Kidney (tissue), 14 donors: ENCODE results near the gene PARP12. TPM values are rescaled to one million over a fixed set of nuclear protein-coding genes. Genes with fewer than 3 reads are reported as not detected.

Source experiments
- DNase-seq, 5 donors: peaks; one replicate each; pipeline ENCODE4 v3.0.0-alpha.2; 2013 to 2020
- FAIRE-seq: peaks from 2 replicates; lab custom pipeline; 2012; peaks lifted over from hg19 to GRCh38; lab: Jason Lieb, UNC
- H3K27ac ChIP-seq, 2 donors: one replicate each; pipeline ENCODE4 v1.7.0; 2013; ENCODE audit warnings: low read depth in 2 of 2, low read length in 2 of 2, inconsistent platforms in 1 of 2
- H3K27me3 ChIP-seq: one replicate; pipeline ENCODE4 v1.7.1; 2013; ENCODE audit warnings: low read length, inconsistent platforms; ENCODE audit not compliant: control insufficient read depth, insufficient read depth
- H3K36me3 ChIP-seq, 3 donors: one replicate each; pipeline versions ENCODE4 v1.7.0 to v1.7.1; 2013; ENCODE audit warnings: low read length in 3 of 3, control low read depth in 1 of 3, inconsistent platforms in 1 of 3; ENCODE audit not compliant: insufficient read depth in 3 of 3, control insufficient read depth in 2 of 3
- H3K4me1 ChIP-seq, 3 donors: one replicate each; pipeline versions ENCODE4 v1.7.0 to v1.7.1; 2013; ENCODE audit warnings: low read length in 3 of 3, inconsistent platforms in 1 of 3, low read depth in 1 of 3; ENCODE audit not compliant: control insufficient read depth in 2 of 3, insufficient read depth in 2 of 3
- H3K4me3 ChIP-seq, 3 donors: one replicate each; pipeline versions ENCODE4 v1.7.0 to v1.8.1; 2013; ENCODE audit warnings: low read length in 3 of 3, control low read depth in 1 of 3, inconsistent platforms in 1 of 3
- H3K9ac ChIP-seq, 3 donors: one replicate each; pipeline versions ENCODE4 v1.7.0 to v1.7.1; 2013; ENCODE audit warnings: low read length in 3 of 3, control low read depth in 1 of 3, inconsistent platforms in 1 of 3
- H3K9me3 ChIP-seq, 3 donors: one replicate each; pipeline versions ENCODE4 v1.7.0 to v1.7.1; 2013; ENCODE audit warnings: low read length in 3 of 3, control low read depth in 1 of 3, inconsistent platforms in 1 of 3; ENCODE audit not compliant: control insufficient read depth in 2 of 3, insufficient read depth in 1 of 3
- intact Hi-C: fragments of 100-400 bp; cut with DNase I; formaldehyde crosslinking; loops from one replicate; pipeline ENCODE4 v1.11.1; 2022
- polyA plus RNA-seq: library from polyadenylated mRNA; stranded (reverse); fragments of 350-450 nt; fragmentation: Illumina TruSeq; extraction: RNeasy Lipid Tissue Mini Kit (QIAGEN cat#74804); gene quantifications from one replicate; pipeline ENCODE4 v1.2.3, GENCODE V29; 2014; ENCODE audit warnings: low read depth, low replicate concordance; ENCODE audit not compliant: insufficient read depth
- total RNA-seq: library from RNA; stranded (reverse); fragmentation: NEBNext Ultra II Directional; extraction: Animal tissue kit (Norgen Biotek cat#: 25700); gene quantifications from one replicate; pipeline ENCODE4 v1.2.1, GENCODE V29; 2021
- TF ChIP-seq, protein P1 (sequence below): IDR thresholded peaks from 3 replicates; pipeline ENCODE4 v1.5.1; 2012; ENCODE audit warnings: mild to moderate bottlenecking, moderate library complexity, borderline replicate concordance; ENCODE audit not compliant: insufficient read depth; ENCODE audit errors: extremely low read depth
- donor health status: control.
- donor health status: control.
- donor health status: control.
- donor health status: control.
- donor health status: control.
- donor health status: DM: yes; HTN: yes; CAD: no.
- donor health status: Normal renal cell carcinoma (clear cell type).

Gene PARP12
- total and polyA plus RNA-seq, 2 donors from 2014 or later: 15.2 to 40.2 TPM

DNA sequence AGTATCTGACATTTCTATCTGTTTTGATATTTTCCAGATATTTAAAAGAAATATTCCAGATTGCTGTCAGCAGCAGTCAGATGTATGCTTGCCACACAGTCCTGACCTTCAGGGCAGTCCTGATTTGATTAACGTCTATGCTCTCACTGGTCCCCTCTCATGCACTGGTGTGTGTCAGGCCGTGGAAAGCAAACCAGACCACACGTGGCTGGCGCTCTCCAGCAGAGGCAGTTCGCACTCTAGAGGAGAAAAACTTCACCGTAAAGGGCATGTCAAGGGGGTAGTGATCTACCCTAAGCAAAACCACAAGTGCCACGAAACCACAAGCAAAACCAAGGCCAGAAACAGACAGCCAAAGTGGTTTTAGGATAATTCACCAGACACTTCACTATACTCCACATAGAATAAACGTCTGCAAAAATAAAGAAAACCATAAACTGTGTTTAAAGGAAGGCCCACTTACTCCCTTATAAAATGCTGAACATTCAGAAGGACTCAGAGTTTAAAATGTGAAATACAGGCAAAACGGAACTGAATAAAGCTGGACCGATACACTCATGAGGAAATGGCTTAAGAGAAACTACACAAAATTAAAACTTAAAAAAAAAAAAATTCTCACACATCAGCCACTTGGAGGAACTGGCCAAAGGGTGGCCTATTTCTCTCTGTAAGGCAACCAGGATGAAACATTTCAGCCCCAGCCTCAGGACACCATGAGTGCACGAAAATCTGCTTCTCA, 26.4 kb downstream of the PARP12 start:
- H3K9me3 ChIP-seq: no peaks in the 10 kb centered on the region
- FAIRE-seq: no peak
- H3K27me3 ChIP-seq: no peaks in the 10 kb centered on the region
- H3K27ac ChIP-seq: no peak overlapping the region
- H3K4me3 ChIP-seq: no peak overlapping the region
- no peak for DNase-seq
- no peak overlapping the region for H3K9ac ChIP-seq
- peaks cover 0 to 2% (median 0%) of the 10 kb centered on the region in 3 donors for H3K4me1 ChIP-seq
- TF ChIP-seq, protein P1, sequence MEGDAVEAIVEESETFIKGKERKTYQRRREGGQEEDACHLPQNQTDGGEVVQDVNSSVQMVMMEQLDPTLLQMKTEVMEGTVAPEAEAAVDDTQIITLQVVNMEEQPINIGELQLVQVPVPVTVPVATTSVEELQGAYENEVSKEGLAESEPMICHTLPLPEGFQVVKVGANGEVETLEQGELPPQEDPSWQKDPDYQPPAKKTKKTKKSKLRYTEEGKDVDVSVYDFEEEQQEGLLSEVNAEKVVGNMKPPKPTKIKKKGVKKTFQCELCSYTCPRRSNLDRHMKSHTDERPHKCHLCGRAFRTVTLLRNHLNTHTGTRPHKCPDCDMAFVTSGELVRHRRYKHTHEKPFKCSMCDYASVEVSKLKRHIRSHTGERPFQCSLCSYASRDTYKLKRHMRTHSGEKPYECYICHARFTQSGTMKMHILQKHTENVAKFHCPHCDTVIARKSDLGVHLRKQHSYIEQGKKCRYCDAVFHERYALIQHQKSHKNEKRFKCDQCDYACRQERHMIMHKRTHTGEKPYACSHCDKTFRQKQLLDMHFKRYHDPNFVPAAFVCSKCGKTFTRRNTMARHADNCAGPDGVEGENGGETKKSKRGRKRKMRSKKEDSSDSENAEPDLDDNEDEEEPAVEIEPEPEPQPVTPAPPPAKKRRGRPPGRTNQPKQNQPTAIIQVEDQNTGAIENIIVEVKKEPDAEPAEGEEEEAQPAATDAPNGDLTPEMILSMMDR: no peak
- H3K36me3 ChIP-seq: peaks cover 0 to 21% (median 13%) of the 10 kb centered on the region in 3 donors
- intact Hi-C loops: no loop called here

GRCh38 chr7:140035400-140036223, 27.1 kb downstream of the PARP12 start:
- Histone ChIP-seq H3K4me3 (no peak overlapping the region), H3K9me3 (no peaks in the 10 kb centered on the region), H3K9ac (no peak overlapping the region), H3K4me1 (peaks cover 0 to 2% (median 0%) of the 10 kb centered on the region in 3 donors), H3K27ac (no peak overlapping the region), H3K36me3 (peaks cover 0 to 14% (median 11%) of the 10 kb centered on the region in 3 donors), H3K27me3 (no peaks in the 10 kb centered on the region)
- no peak for DNase-seq
- FAIRE-seq: no peak
- intact Hi-C loops: no loop called here
- TF ChIP-seq, protein P1: no peak

DNA sequence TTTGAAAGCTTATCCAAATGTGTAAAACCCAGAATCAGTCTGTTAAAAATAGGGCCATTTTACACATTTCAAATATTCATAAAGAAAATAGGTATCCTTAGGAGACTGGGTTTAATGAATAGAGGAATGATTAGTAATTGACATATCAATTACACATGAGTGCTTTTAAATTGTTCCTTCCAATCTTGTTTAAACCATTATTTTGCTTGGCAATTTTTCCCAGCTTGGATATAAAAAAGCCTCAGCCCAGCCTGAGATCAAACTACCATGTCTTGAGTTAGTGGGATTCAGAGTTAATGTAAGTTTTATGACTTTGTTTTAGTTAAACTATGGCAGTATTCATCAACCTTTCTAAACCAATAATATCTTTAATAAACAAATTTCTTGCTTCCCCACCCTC, 28.3 kb downstream of the PARP12 start:
- peaks cover 0 to 14% (median 11%) of the 10 kb centered on the region in 3 donors for H3K36me3 ChIP-seq
- intact Hi-C loops: no loop called here

More for the DNA sequence above, 28.3 kb downstream of the PARP12 start:
- Histone ChIP-seq H3K4me1 (peaks cover 0 to 2% (median 0%) of the 10 kb centered on the region in 3 donors), H3K27ac (no peak overlapping the region), H3K9me3 (no peaks in the 10 kb centered on the region), H3K27me3 (no peaks in the 10 kb centered on the region), H3K9ac (no peak overlapping the region), H3K4me3 (no peak overlapping the region)
- no peak for FAIRE-seq
- TF ChIP-seq, protein P1: no peak
- no peak for DNase-seq
